Measurements from ENCODE around the gene PPP6R2. TPM values are rescaled to one million over a fixed set of nuclear protein-coding genes. Genes with fewer than 3 reads are reported as not detected.
A peak's percentile ranks its signal among the peaks of the same experiment; 100 is the strongest.

PPP6R2 gene
- total RNA-seq, 5 donors from 2014 or later (not counting 1 experiment from before 2014, with no cell fraction given): 71.2 to 105 (median 96.8) TPM

DNA sequence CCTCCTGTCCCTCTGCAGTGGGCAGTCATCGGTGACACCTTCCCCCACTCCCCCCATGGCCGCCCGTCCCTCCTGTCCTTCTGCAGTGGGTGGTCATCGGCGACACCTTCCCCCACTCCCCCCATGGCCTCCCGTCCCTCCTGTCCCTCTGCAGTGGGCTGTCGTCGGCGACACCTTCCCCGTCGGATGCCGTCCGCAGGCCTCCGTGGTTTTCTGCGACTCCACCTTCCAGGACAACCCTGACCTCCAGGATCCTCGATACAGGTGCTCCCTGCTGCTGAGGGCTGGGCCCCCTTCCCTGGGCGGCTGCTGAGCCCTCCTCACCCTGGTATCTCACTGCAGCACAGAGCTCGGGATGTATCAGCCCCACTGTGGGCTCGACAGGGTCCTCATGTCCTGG is 145.8 kb downstream of the PPP6R2 start:
- Histone ChIP-seq H3K27me3 (replicated peaks in 1 of 2; ENCODE audit: control insufficient read depth in 2 of 2, extremely low read depth in 1 of 2, insufficient read depth in 2 of 2, low read length in 1 of 2) (peaks cover 0 to 39% of the 10 kb centered on the region in 2 experiments), H3K9me3 (no peaks in the 10 kb centered on the region), H3K4me3 (ENCODE audit: control insufficient read depth in 1 of 2, extremely low read depth in 1 of 2, low read length in 1 of 2) (no peak overlapping the region), H3K4me1 (ENCODE audit: control insufficient read depth in 1 of 2, extremely low read depth in 1 of 2, insufficient read depth in 2 of 2, low read length in 2 of 2) (peaks cover 2 to 12% of the 10 kb centered on the region in 2 experiments), H3K36me3 (ENCODE audit: control insufficient read depth in 2 of 2, extremely low read depth in 1 of 2, insufficient read depth in 1 of 2, low read length in 1 of 2) (no peaks in the 10 kb centered on the region), H3K27ac (ENCODE audit: low read length) (no peak overlapping the region)
- POLR2A ChIA-PET: no interaction called here
- CTCF ChIA-PET: interaction anchor here in 1 of 2 donors (1.0 kb wide), 1 partner anchor 9 kb away, joined by 5 read pairs; no protein-coding TSS in a partner anchor
- ATAC-seq (replicated peaks in 1 of 4): no peak
- Mint-ChIP-seq H3K9me3 (no peaks in the 10 kb centered on the region), H3K27me3 (no peaks in the 10 kb centered on the region), H3K36me3 (no peaks in the 10 kb centered on the region), H3K27ac (no peak overlapping the region), H3K4me1 (peaks cover 9% of the 10 kb centered on the region in 3 donors), H3K4me3 (no peak overlapping the region)
- DNase-seq: no peak
- 84% methylated on average over 6 of the region's 19 CpGs for WGBS (ENCODE audit: insufficient coverage)

DNA sequence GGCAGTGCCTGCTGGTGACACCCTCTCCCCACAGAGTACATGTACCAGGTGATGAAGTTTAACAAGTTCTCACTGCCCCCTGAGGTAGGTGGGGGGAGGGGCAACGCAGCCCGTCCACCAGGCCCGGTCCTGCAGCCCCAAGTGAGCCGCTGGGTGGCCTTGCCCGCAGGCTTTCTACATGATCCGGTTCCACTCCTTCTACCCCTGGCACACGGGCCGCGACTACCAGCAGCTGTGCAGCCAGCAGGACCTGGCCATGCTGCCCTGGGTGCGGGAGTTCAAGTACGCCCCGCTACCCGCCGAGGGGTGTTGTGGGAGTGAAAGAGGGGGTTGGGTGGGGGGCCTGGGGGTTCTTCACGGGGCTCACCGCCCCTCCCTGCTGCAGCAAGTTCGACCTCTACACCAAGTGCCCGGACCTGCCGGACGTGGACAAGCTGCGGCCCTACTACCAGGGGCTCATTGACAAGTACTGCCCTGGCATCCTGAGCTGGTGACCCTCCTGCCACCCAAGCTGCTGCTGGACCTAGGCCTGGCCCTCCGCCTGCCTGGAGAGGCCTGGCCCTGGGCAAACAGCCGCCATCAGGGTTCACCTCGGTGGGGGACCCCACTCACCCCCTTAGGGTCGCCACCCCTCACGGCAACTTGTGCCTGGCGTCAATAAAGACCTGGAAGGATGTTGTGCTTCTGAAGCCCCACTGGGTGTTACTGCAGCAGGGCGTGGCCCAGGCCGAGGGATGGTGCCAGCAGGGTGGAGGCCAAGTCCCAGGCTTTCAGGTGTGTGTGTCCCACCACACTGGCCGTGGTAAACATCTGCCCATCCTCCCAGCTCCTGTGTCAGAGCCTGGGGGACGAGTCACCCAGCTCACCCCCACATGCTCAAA is 146.5 kb downstream of the PPP6R2 start:
- Mint-ChIP-seq H3K4me1 (peaks cover 9% of the 10 kb centered on the region in 3 donors), H3K27me3 (no peaks in the 10 kb centered on the region), H3K4me3 (no peak overlapping the region), H3K9me3 (no peaks in the 10 kb centered on the region), H3K27ac (no peak overlapping the region), H3K36me3 (no peaks in the 10 kb centered on the region)
- Histone ChIP-seq H3K4me1 (ENCODE audit: control insufficient read depth in 1 of 2, extremely low read depth in 1 of 2, insufficient read depth in 2 of 2, low read length in 2 of 2) (peaks cover 2 to 12% of the 10 kb centered on the region in 2 experiments), H3K9me3 (no peaks in the 10 kb centered on the region), H3K27me3 (replicated peaks in 1 of 2; ENCODE audit: control insufficient read depth in 2 of 2, extremely low read depth in 1 of 2, insufficient read depth in 2 of 2, low read length in 1 of 2) (peaks cover 0 to 34% of the 10 kb centered on the region in 2 experiments), H3K27ac (ENCODE audit: low read length) (no peak overlapping the region), H3K4me3 (ENCODE audit: control insufficient read depth in 1 of 2, extremely low read depth in 1 of 2, low read length in 1 of 2) (no peak overlapping the region), H3K36me3 (ENCODE audit: control insufficient read depth in 2 of 2, extremely low read depth in 1 of 2, insufficient read depth in 1 of 2, low read length in 1 of 2) (no peaks in the 10 kb centered on the region)
- DNase-seq (no peak), ATAC-seq (replicated peaks in 1 of 4) (no peak)
- WGBS (ENCODE audit: insufficient coverage): 87% methylated on average over 14 of the region's 31 CpGs
- POLR2A ChIA-PET: interaction anchor here in 1 of 2 donors (0.6 kb wide), 2 partner anchors 22 to 79 kb away, joined by 3 read pairs; no protein-coding TSS in a partner anchor
- CTCF ChIA-PET: interaction anchor here in 1 of 2 donors (1.0 kb wide), 1 partner anchor 9 kb away, joined by 5 read pairs; no protein-coding TSS in a partner anchor

DNA sequence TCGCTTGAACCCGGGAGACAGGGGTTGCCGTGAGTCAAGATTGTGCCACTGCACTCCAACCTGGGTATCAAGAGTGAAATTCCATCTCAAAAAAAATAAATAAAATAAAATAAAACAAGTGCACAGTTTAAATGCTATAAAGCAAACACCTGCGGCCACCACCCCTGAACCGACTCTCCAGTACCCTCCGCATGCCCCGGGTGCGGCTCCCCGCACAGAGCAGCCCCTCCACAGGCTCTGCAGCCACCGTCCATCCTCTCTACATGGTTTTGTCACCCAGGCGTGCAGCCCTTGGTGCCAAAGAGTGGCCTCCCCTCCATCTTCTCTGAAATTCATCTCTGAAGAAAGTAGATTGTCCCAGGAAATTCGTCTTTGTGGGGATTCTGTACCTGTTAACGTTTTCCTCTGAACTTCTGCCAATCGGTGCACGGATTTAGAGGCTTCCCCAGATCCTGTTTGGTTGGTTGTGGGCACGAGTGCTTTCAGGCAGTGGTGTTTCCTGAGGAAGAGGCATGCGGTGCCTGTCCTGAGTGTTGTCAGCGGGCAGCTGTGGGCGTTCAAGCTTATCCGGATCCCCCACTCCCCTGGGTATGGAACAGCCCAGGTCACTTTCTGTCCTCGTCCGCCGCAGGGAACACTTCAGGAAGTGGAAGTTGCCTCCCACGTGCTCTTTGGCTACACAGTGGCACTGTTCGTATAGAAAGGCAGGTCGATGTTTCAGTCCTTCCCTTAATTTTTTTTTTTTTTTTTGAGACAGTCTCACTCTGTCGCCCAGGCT is 147.6 kb downstream of the PPP6R2 start:
- Mint-ChIP-seq H3K36me3 (no peaks in the 10 kb centered on the region), H3K4me1 (peaks cover 6 to 9% (median 9%) of the 10 kb centered on the region in 3 donors), H3K27ac (peak overlapping the region in 1 of 2 donors; percentile 31), H3K9me3 (no peaks in the 10 kb centered on the region), H3K4me3 (peak overlapping the region; percentile 21 to 57 (median 45)), H3K27me3 (no peaks in the 10 kb centered on the region)
- ATAC-seq (replicated peaks in 1 of 4) (peak in 3 of 4 experiments; percentile 27 to 52 (median 42)), DNase-seq (no peak)
- WGBS (ENCODE audit: insufficient coverage): 43% methylated on average over 20 of the region's 27 CpGs
- H3K27ac ChIP-seq (ENCODE audit: low read length): no peak overlapping the region
- H3K4me3 ChIP-seq (ENCODE audit: control insufficient read depth in 1 of 2, extremely low read depth in 1 of 2, low read length in 1 of 2): no peak overlapping the region
- H3K4me1 ChIP-seq (ENCODE audit: control insufficient read depth in 1 of 2, extremely low read depth in 1 of 2, insufficient read depth in 2 of 2, low read length in 2 of 2): peaks cover 2 to 12% of the 10 kb centered on the region in 2 experiments
- H3K36me3 ChIP-seq (ENCODE audit: control insufficient read depth in 2 of 2, extremely low read depth in 1 of 2, insufficient read depth in 1 of 2, low read length in 1 of 2): no peaks in the 10 kb centered on the region
- H3K27me3 ChIP-seq (replicated peaks in 1 of 2; ENCODE audit: control insufficient read depth in 2 of 2, extremely low read depth in 1 of 2, insufficient read depth in 2 of 2, low read length in 1 of 2): peaks cover 0 to 29% of the 10 kb centered on the region in 2 experiments
- POLR2A ChIA-PET: interaction anchor here in 1 of 2 donors (0.6 kb wide), 2 partner anchors 23 to 78 kb away, joined by 3 read pairs; no protein-coding TSS in a partner anchor
- H3K9me3 ChIP-seq: no peaks in the 10 kb centered on the region
- CTCF ChIA-PET: interaction anchor here in 1 of 2 donors (0.7 kb wide), 1 partner anchor 117 kb away, joined by 3 read pairs; no protein-coding TSS in a partner anchor

Other genes with a start within 250 kb of the PPP6R2 start
- under 1 TPM in 3 of 5 donors, not detected in 2; 0.16 to 0.32 (median 0.26) TPM for gene PANX2, start 172.6 kb upstream of the PPP6R2 start, total RNA-seq
- 100 to 1,000 TPM; 116 to 213 (median 175) TPM for gene TRABD, start 157.4 kb upstream of the PPP6R2 start, total RNA-seq
- 10 to 100 TPM; 28.9 to 51.0 (median 46.1) TPM for gene SELENOO, start 142.3 kb upstream of the PPP6R2 start, total RNA-seq
- 100 to 1,000 TPM; 129 to 144 (median 132) TPM for gene TUBGCP6, start 98.3 kb upstream of the PPP6R2 start, total RNA-seq
- gene HDAC10, start 92.1 kb upstream of the PPP6R2 start, total RNA-seq: 100 to 1,000 TPM; 101 to 152 (median 128) TPM
- gene MAPK12, start 81.6 kb upstream of the PPP6R2 start, total RNA-seq: 1 to 10 TPM; 1.7 to 3.1 (median 2.9) TPM
- 1 to 10 TPM; 3.5 to 8.9 (median 5.6) TPM for gene MAPK11, start 72.9 kb upstream of the PPP6R2 start, total RNA-seq
- 10 to 100 TPM in 1 of 5 donors, 1 to 10 TPM in 4; 4.3 to 11.8 (median 6.5) TPM for gene PLXNB2, start 35.7 kb upstream of the PPP6R2 start, total RNA-seq
- gene DENND6B, start 16.3 kb upstream of the PPP6R2 start, total RNA-seq: 1 to 10 TPM; 2.1 to 5.0 (median 3.5) TPM
- 100 to 1,000 TPM; 193 to 318 (median 308) TPM for gene SBF1, start 131.7 kb downstream of the PPP6R2 start, total RNA-seq
- 10 to 100 TPM in 3 of 5 donors, 1 to 10 TPM in 2; 1.5 to 11.3 (median 10.7) TPM for gene ADM2, start 138.2 kb downstream of the PPP6R2 start, total RNA-seq
- under 1 TPM in 4 of 5 donors, not detected in 1; 0.36 to 0.70 (median 0.54) TPM for gene MIOX, start 143.5 kb downstream of the PPP6R2 start, total RNA-seq
- 100 to 1,000 TPM in 4 of 5 donors, 10 to 100 TPM in 1; 90.5 to 188 (median 185) TPM for gene LMF2, start 164.4 kb downstream of the PPP6R2 start, total RNA-seq
- 100 to 1,000 TPM in 2 of 5 donors, 10 to 100 TPM in 3; 80.1 to 110 (median 94.6) TPM for gene NCAPH2, start 164.9 kb downstream of the PPP6R2 start, total RNA-seq
- gene SCO2, start 182.3 kb downstream of the PPP6R2 start, total RNA-seq: 1 to 10 TPM; 3.3 to 5.6 (median 4.0) TPM
- gene TYMP, start 186.7 kb downstream of the PPP6R2 start, total RNA-seq: 10 to 100 TPM; 11.6 to 29.1 (median 14.9) TPM
- gene KLHDC7B, start 202.6 kb downstream of the PPP6R2 start, total RNA-seq: 1 to 10 TPM; 3.7 to 6.7 (median 5.4) TPM
- gene SYCE3, start 219.6 kb downstream of the PPP6R2 start, total RNA-seq: not detected
- gene CPT1B, start 235.1 kb downstream of the PPP6R2 start, total RNA-seq: 100 to 1,000 TPM in 1 of 5 donors, 10 to 100 TPM in 4; 61.9 to 113 (median 94.5) TPM
- gene CHKB, start 239.5 kb downstream of the PPP6R2 start, total RNA-seq: 100 to 1,000 TPM; 151 to 209 (median 203) TPM

Measured in T-cell (primary cell).